HG03064 (cell line): ENCODE measurements around the gene BACH2.
"Not testable (repeated sequence)": the region's sequence is repeated elsewhere in the genome, so short reads cannot be mapped to it uniquely, and the experiment has no call there.

Experiments used
- ATAC-seq: cut with Tn5 transposase; IDR thresholded peaks from one replicate; pipeline ENCODE4 v1.9.1; 2021; ENCODE audit warnings: low read depth; ENCODE audit not compliant: unreplicated experiment

The BACH2 gene

DNA sequence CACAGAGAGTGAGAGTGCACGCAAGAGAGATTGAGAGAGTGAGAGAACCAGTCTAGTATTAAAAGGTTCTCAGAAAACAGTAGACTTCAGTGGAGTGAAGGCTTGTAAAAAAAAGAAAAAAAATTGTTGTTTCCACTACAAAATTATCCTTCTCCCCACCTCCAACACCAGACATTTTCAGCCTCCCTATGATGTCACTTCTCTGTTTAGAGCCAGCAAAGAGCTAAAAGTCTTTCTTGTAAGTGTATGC, 77.8 kb downstream of the BACH2 start:
- ATAC-seq: no peak

GRCh38 chr6:90217506-90218127, 79.0 kb downstream of the BACH2 start:
- ATAC-seq: no peak

- no peak for ATAC-seq
These were observed 80.3 kb downstream of the BACH2 start for GRCh38 chr6:90216072-90216977.

DNA sequence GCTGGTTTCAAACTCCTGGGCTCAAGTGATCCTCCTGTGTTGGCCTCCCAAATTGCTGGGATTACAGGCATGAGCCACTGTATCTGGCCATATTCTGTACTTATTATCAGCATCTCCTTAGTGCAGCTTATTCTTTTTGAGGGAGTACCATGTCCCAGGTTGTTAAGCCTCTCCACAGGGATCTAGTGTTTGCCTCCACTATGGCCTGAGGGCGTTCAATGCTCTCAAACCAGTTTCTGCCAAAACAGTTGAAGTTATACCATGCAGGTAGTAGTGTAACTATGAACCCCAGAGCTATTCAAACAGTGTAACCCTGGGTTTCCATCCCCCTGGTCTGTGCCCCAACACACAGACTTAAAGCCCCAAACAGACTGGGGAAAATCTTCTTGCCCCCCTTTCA, 81.7 kb downstream of the BACH2 start:
- ATAC-seq: no peak

- ATAC-seq: no peak
These were observed 82.2 kb downstream of the BACH2 start for GRCh38 chr6:90214461-90214860.

- ATAC-seq: no peak
These were observed 84.4 kb downstream of the BACH2 start for GRCh38 chr6:90212274-90212673.

- no peak for ATAC-seq
These were observed 87.1 kb downstream of the BACH2 start for GRCh38 chr6:90209527-90209926.

- ATAC-seq: not testable (repeated sequence)
These were observed 88.0 kb downstream of the BACH2 start for GRCh38 chr6:90208690-90209089.

DNA sequence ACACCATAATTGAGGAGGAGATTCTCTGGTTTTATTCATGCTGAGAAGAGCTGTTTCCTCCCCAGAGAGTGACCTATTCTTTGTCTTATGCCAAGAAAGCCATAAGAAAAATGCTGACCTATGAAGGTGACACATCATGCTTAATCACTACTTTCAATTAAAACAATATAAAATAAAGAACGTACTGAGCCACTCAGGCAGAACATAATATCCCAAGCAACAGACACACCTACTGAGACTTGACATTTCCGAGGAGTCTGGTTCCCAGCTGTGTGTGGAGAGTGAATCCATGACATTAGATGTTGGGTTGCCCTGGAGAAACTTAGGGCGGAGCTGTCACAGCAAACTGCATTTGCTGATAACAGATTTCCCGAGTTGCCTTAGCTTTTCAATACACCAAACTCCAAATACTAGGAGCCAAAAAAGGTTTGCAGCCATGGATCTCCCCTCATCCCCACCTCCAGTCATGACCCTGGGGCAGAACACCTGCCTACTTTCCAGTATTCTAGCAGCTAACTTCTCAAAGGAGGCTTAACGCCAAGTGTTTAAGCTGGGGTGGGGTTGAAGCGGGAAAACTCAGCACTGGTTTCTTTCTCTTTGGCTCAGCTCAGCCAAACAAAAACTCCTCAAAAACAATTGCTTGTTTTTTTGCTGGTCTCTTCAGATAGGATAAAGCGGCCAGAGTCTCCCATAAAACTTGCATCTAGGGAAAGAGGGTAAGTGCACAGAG, 92.2 kb downstream of the BACH2 start:
- ATAC-seq: no peak

- ATAC-seq: no peak
These were observed 93.0 kb downstream of the BACH2 start for GRCh38 chr6:90203672-90204071.

- ATAC-seq: no peak
These were observed 94.5 kb downstream of the BACH2 start for GRCh38 chr6:90202156-90202555.

GRCh38 chr6:90199900-90200299, 96.7 kb downstream of the BACH2 start:
- ATAC-seq: no peak

GRCh38 chr6:90198758-90199425, 97.8 kb downstream of the BACH2 start:
- no peak for ATAC-seq

DNA sequence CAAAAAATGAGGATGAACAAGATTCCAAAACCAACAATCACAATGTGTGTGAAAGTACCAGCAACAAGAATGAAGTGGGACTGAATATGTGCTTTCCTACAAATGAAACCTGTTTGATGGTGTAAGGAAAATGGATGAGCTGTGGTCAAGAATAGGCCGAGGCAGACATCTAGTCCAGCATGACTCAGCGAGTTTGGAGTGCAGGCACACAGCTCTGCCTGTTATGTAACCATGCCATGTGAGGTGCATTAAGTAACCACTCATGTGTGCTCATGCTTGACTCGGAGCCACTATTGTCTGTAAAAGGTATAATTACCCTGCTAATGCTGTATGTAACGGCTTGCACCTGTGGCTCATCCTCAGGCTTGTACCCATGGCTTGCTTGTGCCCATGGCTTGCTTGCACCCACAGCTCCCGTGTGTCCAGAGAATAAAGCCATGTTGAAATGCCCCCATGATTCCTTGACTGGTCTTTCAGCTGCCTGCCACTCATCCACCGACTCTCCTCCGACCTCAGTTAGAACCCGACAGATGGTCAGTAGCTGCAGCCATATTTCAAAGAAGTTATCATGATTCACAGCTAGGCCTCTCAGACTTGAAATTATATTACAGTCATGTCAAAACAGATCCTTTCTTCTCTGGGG, 98.7 kb downstream of the BACH2 start:
- ATAC-seq: no peak

DNA sequence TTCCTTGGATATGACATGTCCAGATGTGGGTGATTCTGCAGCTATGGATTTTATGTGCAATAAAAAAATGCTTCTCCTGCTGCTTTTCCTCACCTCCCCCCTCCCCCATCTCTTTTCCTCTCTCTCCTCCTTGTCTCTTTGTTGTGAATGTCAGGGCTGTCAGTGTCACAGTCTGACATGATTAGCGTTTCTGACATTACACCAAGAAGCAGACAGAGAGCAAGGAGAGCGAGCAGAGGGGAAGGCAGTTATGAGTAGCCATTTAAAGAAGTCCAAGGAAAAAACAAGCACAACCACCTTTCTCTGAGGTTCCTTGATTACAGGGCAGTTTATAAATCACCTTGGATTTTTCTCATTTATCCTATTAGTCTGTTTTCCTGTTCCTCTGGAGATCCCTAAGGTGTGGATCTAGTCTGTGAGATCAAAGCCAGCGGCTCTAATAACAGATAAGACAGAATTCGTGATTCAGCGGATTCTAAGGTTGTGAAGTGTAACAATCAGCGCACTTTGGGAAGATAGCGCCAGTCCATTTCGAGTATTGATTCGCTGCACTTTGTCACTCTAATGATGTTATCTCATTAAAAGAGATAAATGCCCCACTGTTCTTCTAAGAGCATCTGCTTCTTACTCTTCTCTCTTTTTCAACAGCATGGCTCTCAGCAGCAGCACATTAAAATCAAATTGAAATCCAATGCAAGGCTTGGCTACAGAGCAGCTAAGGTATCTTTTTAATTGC, 101.4 kb downstream of the BACH2 start:
- ATAC-seq: no peak

DNA sequence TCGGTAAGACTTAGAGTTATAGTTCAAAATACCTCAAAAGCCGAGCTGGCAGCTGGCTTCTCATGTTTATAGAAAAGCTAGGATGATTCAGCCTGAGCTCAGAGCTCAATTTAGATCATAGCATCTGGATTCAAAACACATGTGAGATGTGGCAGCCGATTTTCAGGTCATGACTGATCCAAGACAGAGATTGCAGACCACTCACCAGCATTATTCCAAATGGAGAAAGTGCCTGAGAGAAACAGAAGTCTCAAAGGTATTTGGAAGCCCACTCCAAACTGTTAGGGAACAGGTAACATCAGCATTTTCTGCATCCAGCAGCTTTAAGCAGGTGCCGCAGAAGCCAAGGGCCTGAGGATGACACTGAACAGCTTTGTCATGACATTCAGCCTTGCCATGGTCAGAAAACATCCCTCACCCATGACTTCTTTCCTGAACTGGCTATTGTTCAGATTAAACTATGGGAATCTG, 102.2 kb downstream of the BACH2 start:
- ATAC-seq: no peak

DNA sequence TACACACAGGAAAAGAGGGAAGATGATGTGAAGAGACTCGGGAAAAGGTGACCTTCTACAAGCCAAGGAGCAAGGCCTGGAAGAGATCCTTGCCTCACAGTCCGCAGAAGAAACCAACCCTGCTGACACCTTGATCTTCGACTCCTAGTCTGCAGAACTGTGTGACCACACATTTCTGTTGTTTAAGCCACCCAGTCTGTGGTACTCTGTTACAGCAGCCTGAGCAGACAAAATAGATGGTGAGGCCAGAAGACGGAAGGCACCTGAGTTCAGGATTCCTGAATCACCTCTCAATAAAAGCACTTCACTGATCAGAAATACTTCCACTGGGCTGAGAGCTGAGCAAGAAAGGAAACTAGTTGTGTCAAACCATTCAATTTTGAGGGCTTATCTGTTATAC, 103.3 kb downstream of the BACH2 start:
- ATAC-seq: no peak

- no peak for ATAC-seq
These were observed 103.8 kb downstream of the BACH2 start for GRCh38 chr6:90192857-90193256.

DNA sequence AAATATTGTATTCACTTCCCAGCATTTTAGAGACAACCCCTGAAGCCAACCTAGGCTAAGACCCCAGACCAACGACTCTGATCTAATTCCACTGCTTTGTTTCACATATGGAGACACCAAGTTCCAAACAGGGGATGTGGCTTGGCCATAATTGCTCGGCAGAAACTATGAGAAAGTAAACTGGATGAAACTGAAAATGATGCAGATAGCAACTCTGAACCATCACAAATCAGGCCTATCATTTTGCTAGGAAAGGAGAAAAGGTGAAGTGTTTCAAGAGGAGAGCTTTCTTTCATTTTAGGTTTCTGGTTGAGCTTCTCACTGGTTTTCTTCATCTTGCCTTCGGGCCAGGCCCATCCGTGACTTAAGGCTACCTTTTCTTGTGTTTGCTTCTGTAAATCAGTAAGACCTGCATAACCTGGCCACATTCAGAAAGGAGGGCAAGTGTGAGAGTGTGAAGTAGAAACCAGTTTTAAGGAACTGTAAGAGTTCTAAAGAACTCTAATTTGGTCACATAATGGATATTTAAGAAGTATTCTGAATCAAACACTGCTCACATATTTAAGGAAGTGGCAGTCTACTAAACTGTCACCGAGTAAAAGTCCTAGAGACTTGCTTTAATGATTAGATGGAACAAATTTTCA, 105.8 kb downstream of the BACH2 start:
- ATAC-seq: no peak
